AG09309 (cell line): ENCODE data around the gene CXorf58.

Experiments used
- DNase-seq: peaks from one replicate; pipeline ENCODE4 v3.0.0-alpha.2; 2010; ENCODE audit warnings: low read depth
- H3K4me3 ChIP-seq: 2 replicates; pipeline ENCODE4 v1.5.1; 2011; ENCODE audit warnings: mild to moderate bottlenecking, low read depth, low read length, moderate library complexity; ENCODE audit not compliant: control insufficient read depth
- TF ChIP-seq, protein P1 (sequence below): IDR thresholded peaks from 2 replicates; pipeline ENCODE4 v1.5.1; 2011; ENCODE audit warnings: mild to moderate bottlenecking, low read depth, low read length, inconsistent platforms; ENCODE audit not compliant: insufficient read depth, control insufficient read depth; ENCODE audit errors: missing control alignments

The CXorf58 gene

GRCh38 chrX:23911126-23911835, 3.5 kb downstream of the CXorf58 start:
- no peak for DNase-seq
- H3K4me3 ChIP-seq, result no peak overlapping the region
- TF ChIP-seq, protein P1, sequence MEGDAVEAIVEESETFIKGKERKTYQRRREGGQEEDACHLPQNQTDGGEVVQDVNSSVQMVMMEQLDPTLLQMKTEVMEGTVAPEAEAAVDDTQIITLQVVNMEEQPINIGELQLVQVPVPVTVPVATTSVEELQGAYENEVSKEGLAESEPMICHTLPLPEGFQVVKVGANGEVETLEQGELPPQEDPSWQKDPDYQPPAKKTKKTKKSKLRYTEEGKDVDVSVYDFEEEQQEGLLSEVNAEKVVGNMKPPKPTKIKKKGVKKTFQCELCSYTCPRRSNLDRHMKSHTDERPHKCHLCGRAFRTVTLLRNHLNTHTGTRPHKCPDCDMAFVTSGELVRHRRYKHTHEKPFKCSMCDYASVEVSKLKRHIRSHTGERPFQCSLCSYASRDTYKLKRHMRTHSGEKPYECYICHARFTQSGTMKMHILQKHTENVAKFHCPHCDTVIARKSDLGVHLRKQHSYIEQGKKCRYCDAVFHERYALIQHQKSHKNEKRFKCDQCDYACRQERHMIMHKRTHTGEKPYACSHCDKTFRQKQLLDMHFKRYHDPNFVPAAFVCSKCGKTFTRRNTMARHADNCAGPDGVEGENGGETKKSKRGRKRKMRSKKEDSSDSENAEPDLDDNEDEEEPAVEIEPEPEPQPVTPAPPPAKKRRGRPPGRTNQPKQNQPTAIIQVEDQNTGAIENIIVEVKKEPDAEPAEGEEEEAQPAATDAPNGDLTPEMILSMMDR, result no peak

DNA sequence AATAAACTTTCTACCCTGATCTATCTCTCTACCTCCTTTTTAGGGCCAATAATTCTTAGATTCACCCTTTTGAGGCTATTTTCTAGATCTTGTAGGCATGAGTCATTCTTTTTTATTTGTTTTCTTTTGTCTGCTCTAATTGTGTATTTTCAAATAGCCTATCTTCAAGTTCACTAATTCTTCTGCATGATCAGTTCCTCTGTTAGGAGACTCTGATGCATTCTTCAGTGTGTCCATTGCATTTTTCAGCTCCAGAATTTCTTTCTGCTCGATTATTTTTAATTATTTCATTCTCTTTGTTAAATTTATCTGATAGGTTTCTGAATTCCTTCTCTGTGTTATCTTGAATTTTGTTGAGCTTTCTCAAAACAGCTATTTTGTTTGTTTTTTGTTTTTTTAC, 11.3 kb downstream of the CXorf58 start:
- TF ChIP-seq, protein P1, result no peak
- no peak overlapping the region for H3K4me3 ChIP-seq
- DNase-seq, result no peak

DNA sequence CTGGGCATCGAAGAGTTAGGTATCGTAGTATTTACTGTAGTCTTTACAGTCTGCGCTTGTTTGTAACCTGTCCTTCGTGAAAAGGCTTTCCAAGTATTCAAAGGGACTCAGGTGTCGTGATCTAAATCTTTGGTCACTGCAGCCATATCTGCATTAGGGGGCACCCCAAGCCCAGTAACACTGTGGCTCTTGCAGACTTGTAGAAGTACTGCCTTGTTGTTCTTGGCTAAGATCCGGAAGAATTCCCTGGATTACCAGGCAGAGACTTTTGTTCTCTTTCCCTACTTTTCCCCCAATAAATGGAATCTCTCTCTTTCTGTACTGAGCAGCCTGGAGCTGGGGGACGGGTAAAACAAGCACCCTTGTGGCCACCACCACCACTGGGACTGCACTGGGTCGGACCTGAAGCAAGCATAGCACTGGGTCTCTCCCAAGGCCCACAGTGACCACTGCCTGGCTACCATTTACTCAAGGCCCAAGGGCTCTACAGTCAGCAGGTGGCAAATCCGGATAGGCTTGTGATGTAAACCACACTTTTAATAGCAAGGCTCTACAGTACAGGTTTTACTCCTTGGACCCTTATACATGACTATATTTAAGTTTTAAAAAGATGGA, 12.0 kb downstream of the CXorf58 start:
- no peak for DNase-seq
- TF ChIP-seq, protein P1, result no peak
- no peak overlapping the region for H3K4me3 ChIP-seq

DNA sequence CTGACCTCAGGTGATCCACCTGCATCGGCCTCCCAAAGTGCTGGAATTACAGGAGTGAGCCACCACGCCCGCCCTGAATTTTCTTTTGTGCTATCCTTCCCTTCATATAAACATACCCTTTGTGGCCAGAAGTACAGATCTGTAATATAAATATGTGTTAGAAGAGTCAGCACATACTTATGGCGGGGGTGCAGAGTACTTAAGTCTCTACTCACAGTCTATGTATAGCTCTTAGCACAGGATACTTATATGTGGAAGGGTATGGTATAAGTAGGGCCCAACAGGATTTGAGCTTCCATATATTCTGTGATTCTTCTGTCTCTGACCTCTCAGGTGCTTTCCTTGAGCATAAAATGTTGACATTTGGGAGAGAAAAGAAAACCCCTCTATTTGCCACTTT, 18.2 kb downstream of the CXorf58 start:
- TF ChIP-seq, protein P1, result no peak
- H3K4me3 ChIP-seq, result no peak overlapping the region

DNA sequence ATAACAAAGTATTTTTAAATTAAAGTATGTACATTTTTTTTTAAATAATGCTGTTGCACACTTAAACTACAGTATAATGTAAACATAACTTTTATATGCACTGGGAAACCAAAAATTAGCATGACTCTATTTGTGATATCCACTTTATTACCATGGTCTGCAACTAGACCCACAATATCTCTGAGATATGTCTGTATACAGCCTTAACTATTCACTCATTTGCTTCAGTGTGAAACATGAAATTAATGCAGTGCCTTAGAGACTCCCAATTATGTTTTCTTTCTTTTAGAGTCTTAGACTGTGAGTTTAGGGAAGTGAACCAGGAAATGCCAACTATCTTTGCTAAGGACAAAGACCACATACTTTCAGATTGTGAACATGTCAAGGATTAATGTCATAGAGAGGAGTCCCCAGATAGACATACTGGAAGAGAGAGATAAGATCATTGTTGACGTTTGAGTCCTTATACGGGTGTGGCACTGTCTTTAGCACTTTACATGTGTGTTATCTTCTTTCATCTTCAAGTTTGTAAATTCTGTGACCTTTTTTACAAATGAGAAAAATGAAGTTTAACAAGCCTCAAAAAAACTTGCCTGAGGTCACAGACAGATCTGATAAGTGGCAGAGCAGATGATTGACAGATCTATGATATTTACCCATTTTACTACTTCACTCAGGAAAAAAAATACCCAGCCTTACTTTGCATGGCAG, 23.2 kb downstream of the CXorf58 start:
- TF ChIP-seq, protein P1, result no peak
- H3K4me3 ChIP-seq, result no peak overlapping the region
- no peak for DNase-seq

More for the DNA sequence above, 18.2 kb downstream of the CXorf58 start:
- DNase-seq, result no peak

GRCh38 chrX:23932046-23932445, 24.2 kb downstream of the CXorf58 start:
- DNase-seq, result no peak
- TF ChIP-seq, protein P1, result no peak
- no peak overlapping the region for H3K4me3 ChIP-seq
